ENCODE measurements around the gene ZNF507. TPM values are rescaled to one million over a fixed set of nuclear protein-coding genes. Genes with fewer than 3 reads are reported as not detected.

ZNF507 gene
- total RNA-seq, 1 donor from 2014 or later = 22.4 TPM

GRCh38 chr19:32362318-32362691 lies 16.9 kb downstream of the ZNF507 start:
- Histone ChIP-seq H3K79me2 (ENCODE audit: low read depth) (peaks cover 36% of the 10 kb centered on the region), H3K4me2 (no peak overlapping the region), H3F3A (ENCODE audit: low read depth) (no peaks in the 10 kb centered on the region), H2AFZ (replicated peaks) (no peak overlapping the region), H3K27me3 (no peaks in the 10 kb centered on the region), H3K9ac (no peak overlapping the region), H3K36me3 (peaks cover 21% of the 10 kb centered on the region), H3K4me3 (no peak overlapping the region), H4K20me1 (ENCODE audit: low read depth) (peaks cover 14% of the 10 kb centered on the region), H3K4me1 (no peaks in the 10 kb centered on the region), H3K27ac (no peak overlapping the region), H3K9me3 (ENCODE audit: low read depth) (no peaks in the 10 kb centered on the region)
- no peak for DNase-seq (ENCODE audit: low spot score)
- Mint-ChIP-seq H3K4me1 (no peaks in the 10 kb centered on the region), H3K27me3 (ENCODE audit: insufficient read depth, low read depth) (no peaks in the 10 kb centered on the region), H3K27ac (no peak overlapping the region), H3K36me3 (peaks cover 23% of the 10 kb centered on the region), H3K4me3 (no peak overlapping the region), H3K9me3 (no peaks in the 10 kb centered on the region)
- TF ChIP-seq EZH2phosphoT487 (IDR thresholded peaks at IDR 0.05) (no peak), EZH2 (IDR thresholded peaks at IDR 0.05) (no peak)
- TF ChIP-seq, protein P1, sequence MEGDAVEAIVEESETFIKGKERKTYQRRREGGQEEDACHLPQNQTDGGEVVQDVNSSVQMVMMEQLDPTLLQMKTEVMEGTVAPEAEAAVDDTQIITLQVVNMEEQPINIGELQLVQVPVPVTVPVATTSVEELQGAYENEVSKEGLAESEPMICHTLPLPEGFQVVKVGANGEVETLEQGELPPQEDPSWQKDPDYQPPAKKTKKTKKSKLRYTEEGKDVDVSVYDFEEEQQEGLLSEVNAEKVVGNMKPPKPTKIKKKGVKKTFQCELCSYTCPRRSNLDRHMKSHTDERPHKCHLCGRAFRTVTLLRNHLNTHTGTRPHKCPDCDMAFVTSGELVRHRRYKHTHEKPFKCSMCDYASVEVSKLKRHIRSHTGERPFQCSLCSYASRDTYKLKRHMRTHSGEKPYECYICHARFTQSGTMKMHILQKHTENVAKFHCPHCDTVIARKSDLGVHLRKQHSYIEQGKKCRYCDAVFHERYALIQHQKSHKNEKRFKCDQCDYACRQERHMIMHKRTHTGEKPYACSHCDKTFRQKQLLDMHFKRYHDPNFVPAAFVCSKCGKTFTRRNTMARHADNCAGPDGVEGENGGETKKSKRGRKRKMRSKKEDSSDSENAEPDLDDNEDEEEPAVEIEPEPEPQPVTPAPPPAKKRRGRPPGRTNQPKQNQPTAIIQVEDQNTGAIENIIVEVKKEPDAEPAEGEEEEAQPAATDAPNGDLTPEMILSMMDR (IDR thresholded peaks at IDR 0.05) = no peak

DNA sequence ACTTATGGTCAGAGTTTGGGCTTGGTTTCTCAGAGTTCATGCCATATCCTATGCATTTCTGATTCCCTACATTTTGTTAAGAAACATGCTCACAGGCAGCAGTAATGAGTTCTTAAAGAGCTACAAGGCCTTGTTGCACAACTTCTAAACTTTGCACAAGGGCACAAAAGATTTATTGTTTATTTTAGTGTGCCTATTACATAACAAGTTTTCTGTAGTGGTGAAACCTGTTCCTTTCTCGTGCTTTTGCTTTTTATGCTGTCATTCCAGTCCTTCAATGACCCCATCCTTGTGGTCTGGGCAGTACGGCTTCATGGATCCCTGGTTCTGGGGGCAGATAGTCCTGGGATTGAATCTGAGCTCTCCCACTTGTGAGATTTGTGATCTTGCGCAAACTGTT lies 17.8 kb downstream of the ZNF507 start:
- Histone ChIP-seq H3K9ac (no peak overlapping the region), H3K4me2 (no peak overlapping the region), H2AFZ (replicated peaks) (no peak overlapping the region), H3K36me3 (peaks cover 21% of the 10 kb centered on the region), H3K27me3 (no peaks in the 10 kb centered on the region), H3K4me3 (no peak overlapping the region), H3F3A (ENCODE audit: low read depth) (no peaks in the 10 kb centered on the region), H3K27ac (no peak overlapping the region), H3K79me2 (ENCODE audit: low read depth) (peaks cover 44% of the 10 kb centered on the region), H3K4me1 (no peaks in the 10 kb centered on the region), H4K20me1 (ENCODE audit: low read depth) (peaks cover 15% of the 10 kb centered on the region), H3K9me3 (ENCODE audit: low read depth) (no peaks in the 10 kb centered on the region)
- Mint-ChIP-seq H3K36me3 (peaks cover 26% of the 10 kb centered on the region), H3K4me1 (no peaks in the 10 kb centered on the region), H3K27ac (no peak overlapping the region), H3K9me3 (no peaks in the 10 kb centered on the region), H3K4me3 (no peak overlapping the region), H3K27me3 (ENCODE audit: insufficient read depth, low read depth) (no peaks in the 10 kb centered on the region)
- DNase-seq (ENCODE audit: low spot score) = no peak
- no peak for TF ChIP-seq EZH2phosphoT487 (IDR thresholded peaks at IDR 0.05)
- TF ChIP-seq, protein P1 (IDR thresholded peaks at IDR 0.05) = no peak
- no peak for TF ChIP-seq EZH2 (IDR thresholded peaks at IDR 0.05)

GRCh38 chr19:32363632-32364031 lies 18.2 kb downstream of the ZNF507 start:
- Mint-ChIP-seq H3K27me3 (ENCODE audit: insufficient read depth, low read depth) (no peaks in the 10 kb centered on the region), H3K9me3 (no peaks in the 10 kb centered on the region), H3K27ac (no peak overlapping the region), H3K4me3 (no peak overlapping the region), H3K36me3 (peaks cover 26% of the 10 kb centered on the region), H3K4me1 (no peaks in the 10 kb centered on the region)
- Histone ChIP-seq H4K20me1 (ENCODE audit: low read depth) (peaks cover 15% of the 10 kb centered on the region), H3K27me3 (no peaks in the 10 kb centered on the region), H3K4me1 (no peaks in the 10 kb centered on the region), H3F3A (ENCODE audit: low read depth) (no peaks in the 10 kb centered on the region), H3K9ac (no peak overlapping the region), H3K4me2 (no peak overlapping the region), H3K79me2 (ENCODE audit: low read depth) (peaks cover 47% of the 10 kb centered on the region), H3K27ac (no peak overlapping the region), H2AFZ (replicated peaks) (no peak overlapping the region), H3K9me3 (ENCODE audit: low read depth) (no peaks in the 10 kb centered on the region), H3K36me3 (peaks cover 18% of the 10 kb centered on the region), H3K4me3 (no peak overlapping the region)
- TF ChIP-seq, protein P1 (IDR thresholded peaks at IDR 0.05) = no peak
- TF ChIP-seq EZH2phosphoT487 (IDR thresholded peaks at IDR 0.05) = no peak
- TF ChIP-seq EZH2 (IDR thresholded peaks at IDR 0.05) = no peak
- DNase-seq (ENCODE audit: low spot score) = no peak
